Naive thymus-derived CD4-positive, alpha-beta T cell (primary cell): Measurements from ENCODE around the gene CYP4V2. TPM values are rescaled to one million over a fixed set of nuclear protein-coding genes. Genes with fewer than 3 reads are reported as not detected.

Experiments
- polyA plus RNA-seq, 2 donors: library from polyadenylated mRNA; unstranded; fragments of 300-500 nt; fragmentation: Illumina TruSeq; gene quantifications; one replicate each; pipeline ENCODE4 v1.2.3, GENCODE V29; 2021
- total RNA-seq, 6 experiments: library from RNA in 5 of 6; stranded (reverse) in 5 of 6; gene quantifications; 1 replicate in 5 of 6; 2 replicates in 1 of 6; pipeline ENCODE4 v1.2.3 and lab custom pipeline; 2021 to 2026

CYP4V2 gene
- total and polyA plus RNA-seq, 7 experiments from 2014 or later = 16.0 to 41.4 (median 26.0) TPM

Other genes with a start within 250 kb of the CYP4V2 start
- gene TLR3, start 122.4 kb upstream of the CYP4V2 start, total RNA-seq = 1 to 10 TPM in 3 of 5 experiments, under 1 TPM in 2; 0.24 to 1.5 (median 1.2) TPM
- gene TLR3, start 122.4 kb upstream of the CYP4V2 start, polyA plus RNA-seq = under 1 TPM; 0.13 to 0.21 TPM
- 1 to 10 TPM in 4 of 5 experiments, not detected in 1; 1.2 to 2.0 (median 1.5) TPM for gene FAM149A, start 86.9 kb upstream of the CYP4V2 start, total RNA-seq
- under 1 TPM in 1 of 2 donors, not detected in 1; 0.44 TPM for gene FAM149A, start 86.9 kb upstream of the CYP4V2 start, polyA plus RNA-seq
- gene KLKB1, start 35.9 kb downstream of the CYP4V2 start, total RNA-seq = 1 to 10 TPM in 4 of 5 experiments, under 1 TPM in 1; 0.77 to 1.9 (median 1.4) TPM
- gene KLKB1, start 35.9 kb downstream of the CYP4V2 start, polyA plus RNA-seq = under 1 TPM; 0.25 to 0.26 TPM
- gene F11, start 74.6 kb downstream of the CYP4V2 start, total RNA-seq = under 1 TPM in 1 of 5 experiments, not detected in 4; 0.64 TPM
- gene F11, start 74.6 kb downstream of the CYP4V2 start, polyA plus RNA-seq = not detected